Measurements from ENCODE around the gene MCF2L. TPM values are rescaled to one million over a fixed set of nuclear protein-coding genes. Genes with fewer than 3 reads are reported as not detected.
"Not testable (repeated sequence)": the region's sequence is repeated elsewhere in the genome, so short reads cannot be mapped to it uniquely, and the experiment has no call there.

The MCF2L gene
- total RNA-seq, 1 donor from 2014 or later, result under 0.01 TPM

- TF ChIP-seq CTCF (IDR thresholded peaks at IDR 0.05; ENCODE audit: insufficient read depth, low read length, severe bottlenecking), result no peak
- DNase-seq (ENCODE audit: low read depth), result no peak
- H3K27me3 ChIP-seq (ENCODE audit: control insufficient read depth, insufficient read depth, low read length), result no peaks in the 10 kb centered on the region
- no peaks in the 10 kb centered on the region for H3K36me3 ChIP-seq (ENCODE audit: control insufficient read depth, insufficient read depth, low read length)
- FAIRE-seq, result no peak
- H3K4me3 ChIP-seq (ENCODE audit: low read depth, low read length), result no peak overlapping the region
These were observed 36.0 kb upstream of the MCF2L start for GRCh38 chr13:112932971-112933370.

- H3K27me3 ChIP-seq (ENCODE audit: control insufficient read depth, insufficient read depth, low read length), result no peaks in the 10 kb centered on the region
- DNase-seq (ENCODE audit: low read depth) (no peak), FAIRE-seq (no peak)
- H3K4me3 ChIP-seq (ENCODE audit: low read depth, low read length), result no peak overlapping the region
- no peak for TF ChIP-seq CTCF (IDR thresholded peaks at IDR 0.05; ENCODE audit: insufficient read depth, low read length, severe bottlenecking)
- H3K36me3 ChIP-seq (ENCODE audit: control insufficient read depth, insufficient read depth, low read length), result no peaks in the 10 kb centered on the region
These were observed 35.4 kb upstream of the MCF2L start for GRCh38 chr13:112933649-112934048.

GRCh38 chr13:112934078-112934477 is 34.9 kb upstream of the MCF2L start:
- DNase-seq (ENCODE audit: low read depth) (no peak), FAIRE-seq (no peak)
- Histone ChIP-seq H3K27me3 (ENCODE audit: control insufficient read depth, insufficient read depth, low read length) (peaks cover under 1% of the 10 kb centered on the region), H3K36me3 (ENCODE audit: control insufficient read depth, insufficient read depth, low read length) (no peaks in the 10 kb centered on the region), H3K4me3 (ENCODE audit: low read depth, low read length) (no peak overlapping the region)
- TF ChIP-seq CTCF (IDR thresholded peaks at IDR 0.05; ENCODE audit: insufficient read depth, low read length, severe bottlenecking), result no peak

GRCh38 chr13:112938680-112939079 is 30.3 kb upstream of the MCF2L start:
- Histone ChIP-seq H3K4me3 (ENCODE audit: low read depth, low read length) (no peak overlapping the region), H3K27me3 (ENCODE audit: control insufficient read depth, insufficient read depth, low read length) (peaks cover 1% of the 10 kb centered on the region), H3K36me3 (ENCODE audit: control insufficient read depth, insufficient read depth, low read length) (no peaks in the 10 kb centered on the region)
- TF ChIP-seq CTCF (IDR thresholded peaks at IDR 0.05; ENCODE audit: insufficient read depth, low read length, severe bottlenecking), result no peak
- no peak for DNase-seq (ENCODE audit: low read depth)
- FAIRE-seq, result no peak

GRCh38 chr13:112940236-112940635 is 28.8 kb upstream of the MCF2L start:
- no peak for FAIRE-seq
- H3K27me3 ChIP-seq (ENCODE audit: control insufficient read depth, insufficient read depth, low read length), result peaks cover 1% of the 10 kb centered on the region
- H3K4me3 ChIP-seq (ENCODE audit: low read depth, low read length), result no peak overlapping the region
- no peaks in the 10 kb centered on the region for H3K36me3 ChIP-seq (ENCODE audit: control insufficient read depth, insufficient read depth, low read length)
- no peak for DNase-seq (ENCODE audit: low read depth)
- TF ChIP-seq CTCF (IDR thresholded peaks at IDR 0.05; ENCODE audit: insufficient read depth, low read length, severe bottlenecking), result no peak

GRCh38 chr13:112941349-112941748 is 27.7 kb upstream of the MCF2L start:
- Histone ChIP-seq H3K4me3 (ENCODE audit: low read depth, low read length) (no peak overlapping the region), H3K27me3 (ENCODE audit: control insufficient read depth, insufficient read depth, low read length) (peaks cover 1% of the 10 kb centered on the region), H3K36me3 (ENCODE audit: control insufficient read depth, insufficient read depth, low read length) (no peaks in the 10 kb centered on the region)
- no peak for DNase-seq (ENCODE audit: low read depth)
- no peak for FAIRE-seq
- TF ChIP-seq CTCF (IDR thresholded peaks at IDR 0.05; ENCODE audit: insufficient read depth, low read length, severe bottlenecking), result no peak

- not testable (repeated sequence) for FAIRE-seq; DNase-seq (ENCODE audit: low read depth); H3K36me3 ChIP-seq (ENCODE audit: control insufficient read depth, insufficient read depth, low read length); H3K27me3 ChIP-seq (ENCODE audit: control insufficient read depth, insufficient read depth, low read length); H3K4me3 ChIP-seq (ENCODE audit: low read depth, low read length)
These were observed 27.2 kb upstream of the MCF2L start for GRCh38 chr13:112941765-112942164.
